HEK293 (cell line): ENCODE measurements around the gene GALNS.
A peak's percentile ranks its signal among the peaks of the same experiment; 100 is the strongest.

Source experiments
- CTCF ChIP-seq: fragments of 450-650 bp; formaldehyde crosslinking; IDR thresholded peaks from 2 replicates; pipeline ENCODE4 v1.5.1; 2016; ENCODE audit warnings: missing biosample characterization, missing genetic modification characterization
- FEZF1 ChIP-seq: fragments of 450-650 bp; formaldehyde crosslinking; IDR thresholded peaks from 2 replicates; pipeline ENCODE4 v1.5.1; 2016; ENCODE audit warnings: missing biosample characterization, missing genetic modification characterization
- GLIS2 ChIP-seq: fragments of 450-650 bp; formaldehyde crosslinking; IDR thresholded peaks from 2 replicates; pipeline ENCODE4 v1.5.1; 2016; ENCODE audit warnings: missing biosample characterization, missing genetic modification characterization
- KLF1 ChIP-seq: fragments of 450-650 bp; formaldehyde crosslinking; IDR thresholded peaks from 2 replicates; pipeline ENCODE4 v1.5.1; 2016; ENCODE audit warnings: missing biosample characterization, missing genetic modification characterization
- SP3 ChIP-seq: fragments of 450-650 bp; formaldehyde crosslinking; IDR thresholded peaks from 2 replicates; pipeline ENCODE4 v1.5.1; 2016; ENCODE audit warnings: missing biosample characterization, missing genetic modification characterization
- WT1 ChIP-seq: fragments of 450-650 bp; formaldehyde crosslinking; IDR thresholded peaks from 2 replicates; pipeline ENCODE4 v1.5.1; 2016; ENCODE audit warnings: missing biosample characterization, missing genetic modification characterization
- ZBTB20 ChIP-seq: fragments of 450-650 bp; formaldehyde crosslinking; IDR thresholded peaks from 2 replicates; pipeline ENCODE4 v1.5.1; 2016; ENCODE audit warnings: missing biosample characterization, missing genetic modification characterization
- ZNF133 ChIP-seq: fragments of 450-650 bp; formaldehyde crosslinking; IDR thresholded peaks from 2 replicates; pipeline ENCODE4 v1.5.1; 2016; ENCODE audit warnings: missing biosample characterization, missing genetic modification characterization
- ZNF148 ChIP-seq: fragments of 450-650 bp; formaldehyde crosslinking; IDR thresholded peaks from 2 replicates; pipeline ENCODE4 v1.5.0; 2017; ENCODE audit warnings: missing biosample characterization, missing genetic modification characterization, borderline replicate concordance
- ZNF155 ChIP-seq: fragments of 450-650 bp; formaldehyde crosslinking; IDR thresholded peaks from 2 replicates; pipeline ENCODE4 v1.5.1; 2016; ENCODE audit warnings: missing biosample characterization, missing genetic modification characterization
- ZNF184 ChIP-seq: fragments of 450-650 bp; IDR thresholded peaks from 2 replicates; pipeline ENCODE4 v1.5.1; 2018; ENCODE audit warnings: missing biosample characterization, mild to moderate bottlenecking, missing genetic modification characterization
- ZNF19 ChIP-seq: fragments of 450-650 bp; formaldehyde crosslinking; IDR thresholded peaks from 2 replicates; pipeline ENCODE4; 2016; ENCODE audit warnings: missing biosample characterization, missing genetic modification characterization, low read depth
- ZNF248 ChIP-seq: fragments of 450-650 bp; formaldehyde crosslinking; IDR thresholded peaks from 2 replicates; pipeline ENCODE4 v1.5.1; 2017; ENCODE audit warnings: missing biosample characterization, missing genetic modification characterization
- ZNF350 ChIP-seq: fragments of 450-650 bp; formaldehyde crosslinking; IDR thresholded peaks from 2 replicates; pipeline ENCODE4 v1.5.0; 2017; ENCODE audit warnings: missing biosample characterization, mild to moderate bottlenecking, missing genetic modification characterization
- ZNF394 ChIP-seq: fragments of 450-650 bp; formaldehyde crosslinking; IDR thresholded peaks from 2 replicates; pipeline ENCODE4 v1.5.1; 2016; ENCODE audit warnings: missing biosample characterization, missing genetic modification characterization, mild to moderate bottlenecking, moderate library complexity, borderline replicate concordance
- ZNF449 ChIP-seq: fragments of 450-650 bp; formaldehyde crosslinking; IDR thresholded peaks from 2 replicates; pipeline ENCODE4 v1.5.1; 2017; ENCODE audit warnings: missing biosample characterization, mild to moderate bottlenecking, missing genetic modification characterization, moderate library complexity
- ZNF529 ChIP-seq: fragments of 450-650 bp; formaldehyde crosslinking; IDR thresholded peaks from 2 replicates; pipeline ENCODE4 v1.5.1; 2017; ENCODE audit warnings: missing genetic modification characterization, missing biosample characterization; ENCODE audit not compliant: insufficient replicate concordance
- ZNF580 ChIP-seq: fragments of 450-650 bp; formaldehyde crosslinking; IDR thresholded peaks from 2 replicates; pipeline ENCODE4 v1.5.1; 2016; ENCODE audit warnings: missing biosample characterization, missing genetic modification characterization
- TF ChIP-seq, protein P1 (sequence below): fragments of 450-650 bp; formaldehyde crosslinking; IDR thresholded peaks from 2 replicates; pipeline ENCODE4 v1.5.1; 2016; ENCODE audit warnings: missing biosample characterization, missing genetic modification characterization, borderline replicate concordance
- TF ChIP-seq, protein P2 (sequence below): fragments of 450-650 bp; IDR thresholded peaks from 2 replicates; pipeline ENCODE4 v1.5.1; 2018; ENCODE audit warnings: missing biosample characterization, mild to moderate bottlenecking, missing genetic modification characterization
- TF ChIP-seq, protein P3 (sequence below): fragments of 450-650 bp; formaldehyde crosslinking; IDR thresholded peaks from 2 replicates; pipeline ENCODE4 v1.5.1; 2017; ENCODE audit warnings: missing biosample characterization, missing genetic modification characterization

The GALNS gene

DNA sequence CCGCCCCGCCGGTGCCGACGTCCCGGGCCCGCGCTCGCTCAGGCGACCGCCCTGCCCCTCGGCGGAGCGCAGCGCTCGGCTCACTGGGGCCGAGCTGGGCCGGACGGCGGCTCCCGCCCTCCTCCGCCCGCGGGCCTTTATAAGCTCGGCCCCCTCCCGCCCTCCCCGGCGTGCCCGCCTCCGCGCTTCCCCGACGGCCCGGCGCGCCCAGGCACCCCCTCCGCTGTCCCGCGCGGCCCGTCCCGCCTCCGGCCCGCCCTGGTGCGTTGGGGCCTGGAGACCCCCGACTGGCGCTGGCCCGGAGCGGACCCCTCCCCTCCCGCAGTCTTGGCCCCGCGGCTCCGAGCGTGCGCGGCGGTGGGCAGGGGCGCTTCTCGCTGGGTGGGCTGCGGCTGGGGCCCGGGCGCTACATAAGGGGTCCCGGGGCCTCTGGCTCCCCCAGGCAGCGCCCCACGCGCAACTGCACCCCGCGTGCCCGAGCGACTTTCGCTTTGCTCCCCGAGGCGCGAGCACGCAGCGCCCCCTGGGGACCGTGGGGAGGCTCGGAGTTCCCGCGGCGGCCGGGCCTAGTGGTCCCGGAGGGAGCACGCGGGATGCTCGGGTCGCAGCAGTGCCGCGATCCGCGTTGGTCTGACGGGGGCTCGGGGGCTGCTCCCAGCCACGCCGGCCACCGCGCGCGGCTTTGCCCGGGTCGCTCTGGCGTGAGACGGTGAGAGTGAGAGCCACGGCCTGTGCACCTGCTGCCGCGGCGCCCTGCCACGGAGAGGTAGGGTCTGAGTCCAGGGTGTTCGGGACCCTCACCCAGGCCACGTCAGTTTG is 71.4 kb downstream of the GALNS start, which contains the start of gene PIEZO1 (continued):
- TF ChIP-seq, protein P1, sequence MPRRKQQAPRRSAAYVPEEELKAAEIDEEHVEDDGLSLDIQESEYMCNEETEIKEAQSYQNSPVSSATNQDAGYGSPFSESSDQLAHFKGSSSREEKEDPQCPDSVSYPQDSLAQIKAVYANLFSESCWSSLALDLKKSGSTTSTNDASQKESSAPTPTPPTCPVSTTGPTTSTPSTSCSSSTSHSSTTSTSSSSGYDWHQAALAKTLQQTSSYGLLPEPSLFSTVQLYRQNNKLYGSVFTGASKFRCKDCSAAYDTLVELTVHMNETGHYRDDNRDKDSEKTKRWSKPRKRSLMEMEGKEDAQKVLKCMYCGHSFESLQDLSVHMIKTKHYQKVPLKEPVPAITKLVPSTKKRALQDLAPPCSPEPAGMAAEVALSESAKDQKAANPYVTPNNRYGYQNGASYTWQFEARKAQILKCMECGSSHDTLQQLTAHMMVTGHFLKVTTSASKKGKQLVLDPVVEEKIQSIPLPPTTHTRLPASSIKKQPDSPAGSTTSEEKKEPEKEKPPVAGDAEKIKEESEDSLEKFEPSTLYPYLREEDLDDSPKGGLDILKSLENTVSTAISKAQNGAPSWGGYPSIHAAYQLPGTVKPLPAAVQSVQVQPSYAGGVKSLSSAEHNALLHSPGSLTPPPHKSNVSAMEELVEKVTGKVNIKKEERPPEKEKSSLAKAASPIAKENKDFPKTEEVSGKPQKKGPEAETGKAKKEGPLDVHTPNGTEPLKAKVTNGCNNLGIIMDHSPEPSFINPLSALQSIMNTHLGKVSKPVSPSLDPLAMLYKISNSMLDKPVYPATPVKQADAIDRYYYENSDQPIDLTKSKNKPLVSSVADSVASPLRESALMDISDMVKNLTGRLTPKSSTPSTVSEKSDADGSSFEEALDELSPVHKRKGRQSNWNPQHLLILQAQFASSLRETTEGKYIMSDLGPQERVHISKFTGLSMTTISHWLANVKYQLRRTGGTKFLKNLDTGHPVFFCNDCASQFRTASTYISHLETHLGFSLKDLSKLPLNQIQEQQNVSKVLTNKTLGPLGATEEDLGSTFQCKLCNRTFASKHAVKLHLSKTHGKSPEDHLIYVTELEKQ (tag by site-specific recombination) = 0 out of 2 replicates have a peak, but pooled peaks have one; percentile 30
- TF ChIP-seq SP3 (tag by site-specific recombination) = no peak
- 0 out of 2 replicates have a peak, but pooled peaks have one; percentile 18 for TF ChIP-seq ZNF133 (tag by site-specific recombination)
- peak; percentile 82 for TF ChIP-seq GLIS2
- no peak for TF ChIP-seq ZNF529
- 0 out of 2 replicates have a peak, but pooled peaks have one; percentile 33 for TF ChIP-seq ZNF580
- TF ChIP-seq CTCF (tag by site-specific recombination) = peak; percentile 94
- no peak for TF ChIP-seq ZNF350 (tag by site-specific recombination)
- TF ChIP-seq, protein P2, sequence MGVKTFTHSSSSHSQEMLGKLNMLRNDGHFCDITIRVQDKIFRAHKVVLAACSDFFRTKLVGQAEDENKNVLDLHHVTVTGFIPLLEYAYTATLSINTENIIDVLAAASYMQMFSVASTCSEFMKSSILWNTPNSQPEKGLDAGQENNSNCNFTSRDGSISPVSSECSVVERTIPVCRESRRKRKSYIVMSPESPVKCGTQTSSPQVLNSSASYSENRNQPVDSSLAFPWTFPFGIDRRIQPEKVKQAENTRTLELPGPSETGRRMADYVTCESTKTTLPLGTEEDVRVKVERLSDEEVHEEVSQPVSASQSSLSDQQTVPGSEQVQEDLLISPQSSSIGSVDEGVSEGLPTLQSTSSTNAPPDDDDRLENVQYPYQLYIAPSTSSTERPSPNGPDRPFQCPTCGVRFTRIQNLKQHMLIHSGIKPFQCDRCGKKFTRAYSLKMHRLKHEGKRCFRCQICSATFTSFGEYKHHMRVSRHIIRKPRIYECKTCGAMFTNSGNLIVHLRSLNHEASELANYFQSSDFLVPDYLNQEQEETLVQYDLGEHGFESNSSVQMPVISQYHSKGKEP (tag by site-specific recombination) = 0 out of 2 replicates have a peak, but pooled peaks have one; percentile 49
- no peak for TF ChIP-seq ZNF155 (tag by site-specific recombination)
- no peak for TF ChIP-seq ZNF184 (tag by site-specific recombination)
- no peak for TF ChIP-seq KLF1 (tag by site-specific recombination)
- TF ChIP-seq ZBTB20 (tag by site-specific recombination) = peak; percentile 72; the same call in 1 of the 2 replicates
- TF ChIP-seq ZNF248 = no peak
- no peak for TF ChIP-seq ZNF19 (tag by site-specific recombination)
- no peak for TF ChIP-seq WT1 (tag by site-specific recombination)
- no peak for TF ChIP-seq FEZF1 (tag by site-specific recombination)
- TF ChIP-seq, protein P3, sequence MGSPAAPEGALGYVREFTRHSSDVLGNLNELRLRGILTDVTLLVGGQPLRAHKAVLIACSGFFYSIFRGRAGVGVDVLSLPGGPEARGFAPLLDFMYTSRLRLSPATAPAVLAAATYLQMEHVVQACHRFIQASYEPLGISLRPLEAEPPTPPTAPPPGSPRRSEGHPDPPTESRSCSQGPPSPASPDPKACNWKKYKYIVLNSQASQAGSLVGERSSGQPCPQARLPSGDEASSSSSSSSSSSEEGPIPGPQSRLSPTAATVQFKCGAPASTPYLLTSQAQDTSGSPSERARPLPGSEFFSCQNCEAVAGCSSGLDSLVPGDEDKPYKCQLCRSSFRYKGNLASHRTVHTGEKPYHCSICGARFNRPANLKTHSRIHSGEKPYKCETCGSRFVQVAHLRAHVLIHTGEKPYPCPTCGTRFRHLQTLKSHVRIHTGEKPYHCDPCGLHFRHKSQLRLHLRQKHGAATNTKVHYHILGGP (tag by site-specific recombination) = no peak
- TF ChIP-seq ZNF148 = no peak
- no peak for TF ChIP-seq ZNF449 (tag by site-specific recombination)
- no peak for TF ChIP-seq ZNF394 (tag by site-specific recombination)
